GM19463 (cell line): ENCODE data around the gene TMEM209.
"Not testable (repeated sequence)": the region's sequence is repeated elsewhere in the genome, so short reads cannot be mapped to it uniquely, and the experiment has no call there.

Source experiments
- ATAC-seq: cut with Tn5 transposase; IDR thresholded peaks from one replicate; pipeline ENCODE4 v1.9.1; 2021; ENCODE audit warnings: mild to moderate bottlenecking, moderate library complexity; ENCODE audit not compliant: unreplicated experiment

TMEM209 gene

GRCh38 chr7:130174237-130174959 lies 30.8 kb downstream of the TMEM209 start:
- ATAC-seq: no peak

GRCh38 chr7:130162196-130162595 lies 43.0 kb downstream of the TMEM209 start:
- no peak for ATAC-seq

GRCh38 chr7:130160455-130160854 lies 44.8 kb downstream of the TMEM209 start:
- ATAC-seq: no peak

- no peak for ATAC-seq
Observed at GRCh38 chr7:130160023-130160422, 45.2 kb downstream of the TMEM209 start.

- ATAC-seq: no peak
Observed at GRCh38 chr7:130157700-130158099, 47.5 kb downstream of the TMEM209 start.

GRCh38 chr7:130156140-130156539 lies 49.1 kb downstream of the TMEM209 start:
- no peak for ATAC-seq

GRCh38 chr7:130154501-130155317 lies 50.5 kb downstream of the TMEM209 start:
- ATAC-seq: no peak

- no peak for ATAC-seq
Observed at GRCh38 chr7:130154131-130154500, 51.1 kb downstream of the TMEM209 start.

GRCh38 chr7:130153211-130153908 lies 51.8 kb downstream of the TMEM209 start:
- no peak for ATAC-seq

GRCh38 chr7:130152493-130153210 lies 52.6 kb downstream of the TMEM209 start:
- no peak for ATAC-seq

GRCh38 chr7:130151591-130152492 lies 53.4 kb downstream of the TMEM209 start:
- ATAC-seq: no peak

GRCh38 chr7:130150587-130150986 lies 54.6 kb downstream of the TMEM209 start:
- no peak for ATAC-seq

- peak; percentile 41 for ATAC-seq
Observed at GRCh38 chr7:130149281-130150139, 55.7 kb downstream of the TMEM209 start.

- no peak for ATAC-seq
Observed at GRCh38 chr7:130148561-130148960, 56.6 kb downstream of the TMEM209 start.

GRCh38 chr7:130147710-130148325 lies 57.4 kb downstream of the TMEM209 start:
- no peak for ATAC-seq

GRCh38 chr7:130146693-130147405 lies 58.4 kb downstream of the TMEM209 start:
- no peak for ATAC-seq

- ATAC-seq: not testable (repeated sequence)
Observed at GRCh38 chr7:130146142-130146541, 59.1 kb downstream of the TMEM209 start.
